ENCODE results near the gene CNGA1. TPM values are rescaled to one million over a fixed set of nuclear protein-coding genes. Genes with fewer than 3 reads are reported as not detected.

CNGA1 gene
- total and polyA plus RNA-seq, 2 donors from 2014 or later, result 3.4 to 3.7 TPM

DNA sequence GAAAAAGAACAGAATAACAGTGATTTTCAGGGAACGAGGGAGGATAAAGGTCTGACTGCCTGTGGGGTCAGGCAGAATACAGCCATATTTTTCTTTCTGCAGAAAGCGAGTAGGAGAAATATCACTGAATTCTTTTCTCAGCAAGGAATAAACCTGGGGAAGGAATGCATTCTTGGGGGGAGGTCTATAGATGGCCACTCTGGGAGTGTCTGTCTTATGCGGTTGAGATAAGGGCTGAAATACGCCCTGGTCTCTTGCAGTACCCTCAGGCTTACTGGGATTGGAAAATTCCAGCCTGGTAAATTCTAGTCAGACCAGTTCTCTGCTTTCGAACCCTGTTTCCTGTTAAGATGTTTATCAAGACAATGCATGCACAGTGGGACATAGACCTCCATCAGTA is 26.3 kb downstream of the CNGA1 start:
- Histone ChIP-seq H3K9me3 (ENCODE audit: control insufficient read depth in 2 of 3, insufficient read depth in 1 of 3, low read length in 3 of 3) (no peaks in the 10 kb centered on the region), H3K27me3 (ENCODE audit: control insufficient read depth, insufficient read depth, low read length) (no peaks in the 10 kb centered on the region), H3K27ac (ENCODE audit: low read depth in 2 of 2, low read length in 2 of 2) (no peak overlapping the region), H3K9ac (ENCODE audit: low read length in 3 of 3) (no peak overlapping the region), H3K4me1 (ENCODE audit: control insufficient read depth in 2 of 3, insufficient read depth in 2 of 3, low read depth in 1 of 3, low read length in 3 of 3) (no peaks in the 10 kb centered on the region), H3K4me3 (ENCODE audit: low read length in 3 of 3) (no peak overlapping the region), H3K36me3 (ENCODE audit: control insufficient read depth in 2 of 3, insufficient read depth in 3 of 3, low read length in 3 of 3) (no peaks in the 10 kb centered on the region)
- DNase-seq (no peak), FAIRE-seq (no peak)
- intact Hi-C loops (cut with DNase I), result no loop called here
- TF ChIP-seq, protein P1, sequence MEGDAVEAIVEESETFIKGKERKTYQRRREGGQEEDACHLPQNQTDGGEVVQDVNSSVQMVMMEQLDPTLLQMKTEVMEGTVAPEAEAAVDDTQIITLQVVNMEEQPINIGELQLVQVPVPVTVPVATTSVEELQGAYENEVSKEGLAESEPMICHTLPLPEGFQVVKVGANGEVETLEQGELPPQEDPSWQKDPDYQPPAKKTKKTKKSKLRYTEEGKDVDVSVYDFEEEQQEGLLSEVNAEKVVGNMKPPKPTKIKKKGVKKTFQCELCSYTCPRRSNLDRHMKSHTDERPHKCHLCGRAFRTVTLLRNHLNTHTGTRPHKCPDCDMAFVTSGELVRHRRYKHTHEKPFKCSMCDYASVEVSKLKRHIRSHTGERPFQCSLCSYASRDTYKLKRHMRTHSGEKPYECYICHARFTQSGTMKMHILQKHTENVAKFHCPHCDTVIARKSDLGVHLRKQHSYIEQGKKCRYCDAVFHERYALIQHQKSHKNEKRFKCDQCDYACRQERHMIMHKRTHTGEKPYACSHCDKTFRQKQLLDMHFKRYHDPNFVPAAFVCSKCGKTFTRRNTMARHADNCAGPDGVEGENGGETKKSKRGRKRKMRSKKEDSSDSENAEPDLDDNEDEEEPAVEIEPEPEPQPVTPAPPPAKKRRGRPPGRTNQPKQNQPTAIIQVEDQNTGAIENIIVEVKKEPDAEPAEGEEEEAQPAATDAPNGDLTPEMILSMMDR (IDR thresholded peaks at IDR 0.05; ENCODE audit: borderline replicate concordance, extremely low read depth, insufficient read depth), result no peak

DNA sequence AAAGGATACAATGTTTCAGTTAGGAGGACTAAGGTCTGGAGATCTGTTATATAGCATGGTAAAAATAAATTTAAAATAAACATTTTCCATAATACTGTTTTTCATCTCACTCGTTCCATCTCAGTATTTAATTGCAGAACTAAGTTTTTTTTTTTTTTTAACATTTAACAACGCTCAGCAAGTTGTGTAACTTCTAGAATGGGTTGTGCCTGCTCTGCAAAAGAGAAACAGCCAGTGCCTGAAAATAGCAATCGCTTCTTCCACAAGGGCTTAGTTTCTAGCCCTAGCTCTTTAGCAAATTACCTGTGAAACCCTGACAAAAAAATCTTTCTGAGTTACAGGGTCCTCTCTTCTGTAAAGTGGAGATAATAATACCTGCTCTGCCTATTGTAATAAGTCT is 41.9 kb downstream of the CNGA1 start:
- Histone ChIP-seq H3K4me3 (ENCODE audit: low read length in 3 of 3) (no peak overlapping the region), H3K4me1 (ENCODE audit: control insufficient read depth in 2 of 3, insufficient read depth in 2 of 3, low read depth in 1 of 3, low read length in 3 of 3) (no peaks in the 10 kb centered on the region), H3K9me3 (ENCODE audit: control insufficient read depth in 2 of 3, insufficient read depth in 1 of 3, low read length in 3 of 3) (no peaks in the 10 kb centered on the region), H3K27me3 (ENCODE audit: control insufficient read depth, insufficient read depth, low read length) (no peaks in the 10 kb centered on the region), H3K27ac (ENCODE audit: low read depth in 2 of 2, low read length in 2 of 2) (no peak overlapping the region), H3K36me3 (ENCODE audit: control insufficient read depth in 2 of 3, insufficient read depth in 3 of 3, low read length in 3 of 3) (no peaks in the 10 kb centered on the region), H3K9ac (ENCODE audit: low read length in 3 of 3) (no peak overlapping the region)
- intact Hi-C loops (cut with DNase I), result no loop called here
- TF ChIP-seq, protein P1 (IDR thresholded peaks at IDR 0.05; ENCODE audit: borderline replicate concordance, extremely low read depth, insufficient read depth), result no peak
- FAIRE-seq (no peak), DNase-seq (no peak)

DNA sequence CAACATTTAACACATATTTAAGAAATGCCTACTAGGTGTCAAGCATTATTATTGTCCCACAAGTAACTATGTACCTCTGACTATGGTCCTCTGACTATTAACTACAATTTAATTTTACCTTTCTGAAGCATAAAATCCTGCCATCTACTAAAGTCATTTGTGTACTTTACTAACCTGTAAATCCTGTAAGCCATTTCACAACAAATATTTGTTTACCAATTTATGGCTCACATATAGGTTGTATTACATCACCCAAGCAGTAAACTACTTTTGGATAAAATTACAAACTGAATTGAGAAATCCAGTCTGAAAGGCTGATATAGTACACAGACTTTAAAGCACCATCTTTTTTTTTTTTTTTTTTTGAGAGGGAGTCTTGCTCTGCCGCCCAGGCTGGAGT is 43.8 kb downstream of the CNGA1 start:
- H3K27me3 ChIP-seq (ENCODE audit: control insufficient read depth, insufficient read depth, low read length), result no peaks in the 10 kb centered on the region
- no peak overlapping the region for H3K27ac ChIP-seq (ENCODE audit: low read depth in 2 of 2, low read length in 2 of 2)
- no peak overlapping the region for H3K4me3 ChIP-seq (ENCODE audit: low read length in 3 of 3)
- H3K36me3 ChIP-seq (ENCODE audit: control insufficient read depth in 2 of 3, insufficient read depth in 3 of 3, low read length in 3 of 3), result no peaks in the 10 kb centered on the region
- TF ChIP-seq, protein P1 (IDR thresholded peaks at IDR 0.05; ENCODE audit: borderline replicate concordance, extremely low read depth, insufficient read depth), result no peak
- intact Hi-C loops (cut with DNase I), result no loop called here
- no peaks in the 10 kb centered on the region for H3K9me3 ChIP-seq (ENCODE audit: control insufficient read depth in 2 of 3, insufficient read depth in 1 of 3, low read length in 3 of 3)
- H3K4me1 ChIP-seq (ENCODE audit: control insufficient read depth in 2 of 3, insufficient read depth in 2 of 3, low read depth in 1 of 3, low read length in 3 of 3), result no peaks in the 10 kb centered on the region
- DNase-seq (no peak), FAIRE-seq (no peak)
- H3K9ac ChIP-seq (ENCODE audit: low read length in 3 of 3), result no peak overlapping the region

DNA sequence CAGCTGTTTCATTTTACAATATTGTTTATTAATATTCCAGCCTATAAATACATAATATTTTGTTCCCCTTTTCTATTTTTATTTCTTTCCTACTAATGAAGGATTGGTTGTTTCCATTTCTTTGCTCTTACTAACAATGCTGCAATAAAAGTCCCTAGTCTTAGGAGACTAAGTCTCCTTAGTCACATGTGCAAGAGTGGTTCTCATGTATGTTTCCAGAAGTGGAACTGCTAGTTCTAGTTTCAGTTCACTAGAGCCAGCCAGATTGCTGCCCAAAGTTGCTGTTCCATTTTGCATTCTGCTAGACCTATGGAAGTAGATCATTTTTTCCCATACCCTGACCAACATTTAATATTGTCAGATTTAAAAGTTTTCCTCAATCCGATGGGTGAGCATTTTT is 44.3 kb downstream of the CNGA1 start:
- Histone ChIP-seq H3K27me3 (ENCODE audit: control insufficient read depth, insufficient read depth, low read length) (no peaks in the 10 kb centered on the region), H3K4me3 (ENCODE audit: low read length in 3 of 3) (no peak overlapping the region), H3K4me1 (ENCODE audit: control insufficient read depth in 2 of 3, insufficient read depth in 2 of 3, low read depth in 1 of 3, low read length in 3 of 3) (no peaks in the 10 kb centered on the region), H3K27ac (ENCODE audit: low read depth in 2 of 2, low read length in 2 of 2) (no peak overlapping the region), H3K36me3 (ENCODE audit: control insufficient read depth in 2 of 3, insufficient read depth in 3 of 3, low read length in 3 of 3) (no peaks in the 10 kb centered on the region), H3K9ac (ENCODE audit: low read length in 3 of 3) (no peak overlapping the region), H3K9me3 (ENCODE audit: control insufficient read depth in 2 of 3, insufficient read depth in 1 of 3, low read length in 3 of 3) (no peaks in the 10 kb centered on the region)
- DNase-seq (no peak), FAIRE-seq (no peak)
- intact Hi-C loops (cut with DNase I), result no loop called here
- TF ChIP-seq, protein P1 (IDR thresholded peaks at IDR 0.05; ENCODE audit: borderline replicate concordance, extremely low read depth, insufficient read depth), result no peak

Measured in kidney (tissue), 14 donors.